CD4-positive, alpha-beta T cell treated with Interleukin-17A for 4 hours (primary cell): ENCODE data around the gene ATP5IF1.

Experiments
- DNase-seq: peaks from one replicate; pipeline ENCODE4 v3.0.0-alpha.2; 2020; ENCODE audit warnings: mixed read lengths

The ATP5IF1 gene

GRCh38 chr1:28267633-28268032 is 31.7 kb downstream of the ATP5IF1 start:
- no peak for DNase-seq

GRCh38 chr1:28269529-28269928 is 33.6 kb downstream of the ATP5IF1 start:
- no peak for DNase-seq

- no peak for DNase-seq
These were observed 36.4 kb downstream of the ATP5IF1 start for GRCh38 chr1:28272215-28272852.

GRCh38 chr1:28273216-28273860 is 37.4 kb downstream of the ATP5IF1 start:
- no peak for DNase-seq

- no peak for DNase-seq
These were observed 42.8 kb downstream of the ATP5IF1 start for GRCh38 chr1:28278763-28279162.

- no peak for DNase-seq
These were observed 43.8 kb downstream of the ATP5IF1 start for GRCh38 chr1:28279721-28280120.

- DNase-seq = no peak
These were observed 44.6 kb downstream of the ATP5IF1 start for GRCh38 chr1:28280501-28280900.

- DNase-seq = no peak
These were observed 45.1 kb downstream of the ATP5IF1 start for GRCh38 chr1:28280977-28281381.

- no peak for DNase-seq
These were observed 45.9 kb downstream of the ATP5IF1 start for GRCh38 chr1:28281608-28282425.

GRCh38 chr1:28282426-28283407 is 46.8 kb downstream of the ATP5IF1 start:
- DNase-seq = no peak

GRCh38 chr1:28286111-28286510 is 50.2 kb downstream of the ATP5IF1 start:
- no peak for DNase-seq
